Stimulated activated CD4-positive, alpha-beta T cell treated with anti-CD3 and anti-CD28 coated beads, TNF-alpha, amount 100 ng/mL, for 24 hours (primary cell): Measurements from ENCODE around the gene RBM20.
"Not testable (repeated sequence)": the region's sequence is repeated elsewhere in the genome, so short reads cannot be mapped to it uniquely, and the experiment has no call there.

ENCODE experiments used
- DNase-seq, 3 experiments: peaks; one replicate each; pipeline ENCODE4 v3.0.0-alpha.2; 2020; ENCODE audit warnings: low read depth in 3 of 3

RBM20 gene

GRCh38 chr10:110648692-110649346 lies 4.7 kb downstream of the RBM20 start:
- no peak for DNase-seq

- no peak for DNase-seq
Measured at GRCh38 chr10:110649347-110650264, 5.5 kb downstream of the RBM20 start.

GRCh38 chr10:110650265-110650668 lies 6.1 kb downstream of the RBM20 start:
- no peak for DNase-seq

- peak in 1 of 3 experiments; percentile 10 for DNase-seq
Measured at GRCh38 chr10:110651044-110651958, 7.2 kb downstream of the RBM20 start.

GRCh38 chr10:110652475-110653118 lies 8.5 kb downstream of the RBM20 start:
- no peak for DNase-seq

- DNase-seq: no peak
Measured at GRCh38 chr10:110655320-110655719, 11.2 kb downstream of the RBM20 start.

- no peak for DNase-seq
Measured at GRCh38 chr10:110656612-110657011, 12.5 kb downstream of the RBM20 start.

- no peak for DNase-seq
Measured at GRCh38 chr10:110657973-110658691, 14.0 kb downstream of the RBM20 start.

GRCh38 chr10:110659558-110659957 lies 15.4 kb downstream of the RBM20 start:
- DNase-seq: no peak

GRCh38 chr10:110660289-110660688 lies 16.2 kb downstream of the RBM20 start:
- DNase-seq: not testable (repeated sequence)

GRCh38 chr10:110661292-110661691 lies 17.2 kb downstream of the RBM20 start:
- no peak for DNase-seq

- DNase-seq: no peak
Measured at GRCh38 chr10:110664483-110665420, 20.6 kb downstream of the RBM20 start.

- not testable (repeated sequence) for DNase-seq
Measured at GRCh38 chr10:110666259-110666658, 22.1 kb downstream of the RBM20 start.

GRCh38 chr10:110666673-110667072 lies 22.5 kb downstream of the RBM20 start:
- no peak for DNase-seq

GRCh38 chr10:110667620-110668343 lies 23.6 kb downstream of the RBM20 start:
- DNase-seq: no peak

GRCh38 chr10:110668443-110668842 lies 24.3 kb downstream of the RBM20 start:
- no peak for DNase-seq

GRCh38 chr10:110670335-110670734 lies 26.2 kb downstream of the RBM20 start:
- no peak for DNase-seq

GRCh38 chr10:110671788-110672579 lies 27.8 kb downstream of the RBM20 start:
- peak; percentile 38 to 74 (median 51) for DNase-seq
